C4-2B (cell line): Measurements from ENCODE around the gene SLC6A19.

Experiments
- CTCF ChIP-seq: fragments of 450-650 bp; conservative IDR thresholded peaks from 2 replicates; pipeline ENCODE4 v1.5.1; 2017; ENCODE audit warnings: mild to moderate bottlenecking
- ZFX ChIP-seq: fragments of 450-650 bp; IDR thresholded peaks from 2 replicates; pipeline ENCODE4 v1.6.1; 2017

GRCh38 chr5:1226839-1227581 is 25.6 kb downstream of the SLC6A19 start:
- TF ChIP-seq CTCF (no peak), ZFX (no peak)
